Ovary (tissue), 9 donors: ENCODE data around the gene C2orf76. TPM values are rescaled to one million over a fixed set of nuclear protein-coding genes. Genes with fewer than 3 reads are reported as not detected.

Experiments
- DNase-seq, 5 donors: peaks; one replicate each; pipeline ENCODE4 v3.0.0-alpha.2; 2019 to 2020
- H3K27ac ChIP-seq, 2 donors: fragments of 200-600 bp; one replicate each; pipeline versions ENCODE4 v1.5.1 to v1.8.0; 2019 to 2022
- H3K27me3 ChIP-seq: fragments of 200-600 bp; one replicate; pipeline ENCODE4 v1.8.0; 2022
- H3K36me3 ChIP-seq: fragments of 200-600 bp; sonication (generic); one replicate; pipeline ENCODE4 v1.5.1; 2019
- H3K4me1 ChIP-seq: one replicate; pipeline ENCODE4 v1.8.1; 2013; ENCODE audit warnings: mild to moderate bottlenecking, moderate library complexity; ENCODE audit not compliant: insufficient read depth
- H3K4me3 ChIP-seq: fragments of 200-600 bp; sonication (generic); one replicate; pipeline ENCODE4 v1.5.1; 2017
- H3K9me3 ChIP-seq, 2 donors: fragments of 200-600 bp in 1 of 2; sonication (generic) in 1 of 2; one replicate each; pipeline versions ENCODE4 v1.5.1 to v1.8.1; 2013 to 2019; ENCODE audit warnings: mild to moderate bottlenecking in 1 of 2, moderate library complexity in 1 of 2
- EP300 ChIP-seq: sonication (generic); formaldehyde crosslinking; IDR thresholded peaks from one replicate; pipeline ENCODE4 v1.6.1; 2017; ENCODE audit warnings: antibody characterized with exemption
- POLR2A ChIP-seq: fragments of 450-650 bp; IDR thresholded peaks from one replicate; pipeline ENCODE4 v1.6.1; 2017; ENCODE audit warnings: antibody characterized with exemption, mild to moderate bottlenecking, moderate library complexity
- WGBS, 3 donors: extraction: QIAGEN DNeasy Blood & Tissue Kit in 1 of 3; methylation state at CpG; one replicate each; pipeline versions ENCODE4 v1.1.5 to v1.1.7; 2013 to 2017; 5-methylcytosine and 5-hydroxymethylcytosine counted together
- intact Hi-C, 4 donors: fragments of 100-400 bp; cut with DNase I; formaldehyde crosslinking; loops; one replicate each; pipeline versions ENCODE4 v1.11.0 to v1.15.1; 2022 to 2023
- polyA plus RNA-seq, 2 donors: library from polyadenylated mRNA; stranded (reverse); fragments of 200-250 nt in 1 of 2; fragments of 350-450 nt in 1 of 2; fragmentation: Illumina TruSeq in 1 of 2; extraction: RNeasy Lipid Tissue Mini Kit (QIAGEN cat#74804) in 1 of 2; gene quantifications; one replicate each; pipeline ENCODE4 v1.2.3, GENCODE V29; 2013 to 2014
- total RNA-seq, 7 donors: library from RNA; depleted of rRNA in 2 of 7; stranded (reverse); fragments of >200 nt in 2 of 7; fragmentation: NEBNext Ultra II Directional in 3 of 7; extraction: Animal tissue kit (Norgen Biotek cat#: 25700) in 3 of 7; gene quantifications; one replicate each; pipeline versions ENCODE4 v1.1.0 to v1.2.4, GENCODE V29; 2016 to 2023
- TF ChIP-seq, protein P1 (sequence below), 3 donors: fragments of 450-650 bp in 2 of 3; fragments of 200-600 bp in 1 of 3; IDR thresholded peaks; one replicate each; pipeline versions ENCODE4 v1.5.1 to v1.8.0; 2016 to 2022; ENCODE audit warnings: antibody characterized with exemption in 3 of 3, mild to moderate bottlenecking in 1 of 3
- donor health status: DM: no; HTN: no; CAD: no; lungs with moderate emphysema.
- donor health status: DM: no; HTN: no; CAD: no.
- donor health status: Bipolar disorder and iron deficiency.
- donor health status: DM: yes; HTN: yes; CAD: no.
- donor health status: DM: no; HTN: no; CAD: no.
- donor health status: DM: yes; HTN: yes; CAD: no.

The C2orf76 gene
- total and polyA plus RNA-seq, 9 donors: 12.0 to 24.1 (median 14.1) TPM

- intact Hi-C loops: loop anchor here in 1 of 4 donors (10.0 kb wide), 1 partner anchor 647 kb away; the partner anchor contains the start of gene EPB41L5
- H3K4me1 ChIP-seq: peaks cover 10% of the 10 kb centered on the region
Measured at GRCh38 chr2:119367472-119368099, 952 bp upstream of the C2orf76 start.

DNA sequence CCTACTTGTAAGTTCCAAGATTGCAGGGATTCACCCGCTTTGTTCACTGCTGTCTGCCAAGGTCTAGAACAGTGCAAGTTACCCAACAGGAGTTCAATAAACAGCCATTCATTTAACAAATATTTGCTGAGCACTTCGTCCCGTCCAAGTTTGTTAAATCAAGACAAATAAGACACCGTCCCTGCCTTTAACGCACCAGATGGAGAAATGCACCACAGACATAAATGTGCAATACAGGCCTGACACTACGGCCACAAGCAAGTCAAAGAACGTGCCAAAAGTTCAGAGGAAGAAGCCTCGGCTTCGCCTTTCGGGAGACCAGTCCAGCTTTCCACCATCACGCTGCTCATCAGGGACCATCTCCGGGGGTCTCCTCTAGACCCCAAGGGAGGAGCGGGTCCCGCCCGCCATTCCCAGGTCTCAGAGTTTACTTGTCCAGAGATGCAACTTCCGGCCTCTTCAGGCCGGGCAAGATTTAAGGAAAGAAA lies 429 bp downstream of the C2orf76 start:
- 0 to 1% (median 1%) methylated on average over 17 of the region's 17 CpGs for WGBS, 3 donors
- Histone ChIP-seq H3K27me3 (no peaks in the 10 kb centered on the region), H3K36me3 (no peaks in the 10 kb centered on the region), H3K27ac (peak overlapping the region; percentile 36 to 73), H3K4me3 (peak overlapping the region; percentile 76), H3K9me3 (no peaks in the 10 kb centered on the region), H3K4me1 (peaks cover 10% of the 10 kb centered on the region)
- intact Hi-C loops: loop anchor here in 1 of 4 donors (10.0 kb wide), 1 partner anchor 649 kb away; the partner anchor contains the start of gene EPB41L5
- TF ChIP-seq EP300: no peak
- no peak for TF ChIP-seq POLR2A
- TF ChIP-seq, protein P1, sequence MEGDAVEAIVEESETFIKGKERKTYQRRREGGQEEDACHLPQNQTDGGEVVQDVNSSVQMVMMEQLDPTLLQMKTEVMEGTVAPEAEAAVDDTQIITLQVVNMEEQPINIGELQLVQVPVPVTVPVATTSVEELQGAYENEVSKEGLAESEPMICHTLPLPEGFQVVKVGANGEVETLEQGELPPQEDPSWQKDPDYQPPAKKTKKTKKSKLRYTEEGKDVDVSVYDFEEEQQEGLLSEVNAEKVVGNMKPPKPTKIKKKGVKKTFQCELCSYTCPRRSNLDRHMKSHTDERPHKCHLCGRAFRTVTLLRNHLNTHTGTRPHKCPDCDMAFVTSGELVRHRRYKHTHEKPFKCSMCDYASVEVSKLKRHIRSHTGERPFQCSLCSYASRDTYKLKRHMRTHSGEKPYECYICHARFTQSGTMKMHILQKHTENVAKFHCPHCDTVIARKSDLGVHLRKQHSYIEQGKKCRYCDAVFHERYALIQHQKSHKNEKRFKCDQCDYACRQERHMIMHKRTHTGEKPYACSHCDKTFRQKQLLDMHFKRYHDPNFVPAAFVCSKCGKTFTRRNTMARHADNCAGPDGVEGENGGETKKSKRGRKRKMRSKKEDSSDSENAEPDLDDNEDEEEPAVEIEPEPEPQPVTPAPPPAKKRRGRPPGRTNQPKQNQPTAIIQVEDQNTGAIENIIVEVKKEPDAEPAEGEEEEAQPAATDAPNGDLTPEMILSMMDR (IDR thresholded peaks at IDR 0.05): no peak
- DNase-seq: no peak

More at GRCh38 chr2:119367472-119368099, 952 bp upstream of the C2orf76 start:
- WGBS, 3 donors: 8 to 9% (median 8%) methylated on average over 30 to 32 of the region's 32 CpGs
- no peaks in the 10 kb centered on the region for H3K27me3 ChIP-seq
- no peak for TF ChIP-seq POLR2A
- no peak for TF ChIP-seq EP300
- TF ChIP-seq, protein P1 (IDR thresholded peaks at IDR 0.05): no peak
- DNase-seq: peak in 2 of 5 donors; percentile 40 to 57
- no peaks in the 10 kb centered on the region for H3K36me3 ChIP-seq
- H3K27ac ChIP-seq: peak overlapping the region; percentile 24 to 27
- no peaks in the 10 kb centered on the region for H3K9me3 ChIP-seq
- peak overlapping the region; percentile 76 for H3K4me3 ChIP-seq

- Histone ChIP-seq H3K4me3 (peak overlapping the region; percentile 76), H3K27ac (no peak overlapping the region), H3K36me3 (no peaks in the 10 kb centered on the region), H3K4me1 (peaks cover 10% of the 10 kb centered on the region), H3K9me3 (no peaks in the 10 kb centered on the region), H3K27me3 (no peaks in the 10 kb centered on the region)
- intact Hi-C loops: loop anchor here in 1 of 4 donors (10.0 kb wide), 1 partner anchor 649 kb away; the partner anchor contains the start of gene EPB41L5
- 51 to 54% (median 53%) methylated on average over 6 of the region's 6 CpGs for WGBS, 3 donors
- TF ChIP-seq, protein P1 (IDR thresholded peaks at IDR 0.05): no peak
- TF ChIP-seq EP300 (no peak), POLR2A (no peak)
- no peak for DNase-seq
Measured at GRCh38 chr2:119365436-119365835, 1.2 kb downstream of the C2orf76 start.

DNA sequence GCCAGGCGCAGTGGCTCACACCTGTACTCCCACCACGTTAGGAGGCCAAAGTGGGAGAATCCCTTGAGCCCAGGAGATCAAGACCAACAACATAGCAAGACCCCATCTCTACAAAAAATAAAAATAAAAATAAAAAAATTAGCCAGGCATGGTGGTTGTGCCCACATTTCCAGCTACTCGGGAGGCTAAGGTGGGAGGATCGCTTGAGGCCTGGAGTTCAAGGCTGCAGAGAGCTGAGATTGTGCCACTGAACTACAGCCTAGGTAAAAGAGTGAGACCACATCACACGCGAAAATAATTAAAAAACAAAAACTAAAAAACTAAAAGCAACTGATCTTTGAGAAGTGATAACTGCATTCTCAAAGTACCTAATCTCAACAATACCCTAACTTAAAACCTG lies 1.8 kb downstream of the C2orf76 start:
- intact Hi-C loops: loop anchor here in 1 of 4 donors (10.0 kb wide), 1 partner anchor 650 kb away; the partner anchor contains the start of gene EPB41L5
- H3K27me3 ChIP-seq: no peaks in the 10 kb centered on the region
- 74 to 82% (median 76%) methylated on average over 6 of the region's 6 CpGs for WGBS, 3 donors
- H3K4me3 ChIP-seq: no peak overlapping the region
- no peaks in the 10 kb centered on the region for H3K36me3 ChIP-seq
- DNase-seq: no peak
- no peaks in the 10 kb centered on the region for H3K9me3 ChIP-seq
- TF ChIP-seq, protein P1 (IDR thresholded peaks at IDR 0.05): no peak
- no peak for TF ChIP-seq EP300
- H3K4me1 ChIP-seq: peaks cover 10% of the 10 kb centered on the region
- H3K27ac ChIP-seq: no peak overlapping the region
